ENCODE measurements around the gene EVA1B. TPM values are rescaled to one million over a fixed set of nuclear protein-coding genes. Genes with fewer than 3 reads are reported as not detected.

Gene EVA1B
- total RNA-seq, 1 experiment from 2014 or later: 79.0 TPM

GRCh38 chr1:36349241-36349671 lies 25.8 kb upstream of the EVA1B start:
- Histone ChIP-seq H3K27me3 (ENCODE audit: control insufficient read depth, insufficient read depth, low read length) (no peaks in the 10 kb centered on the region), H3K4me1 (ENCODE audit: control insufficient read depth, insufficient read depth, low read length) (peaks cover 22% of the 10 kb centered on the region), H3K27ac (ENCODE audit: low read length) (no peak overlapping the region), H3K36me3 (ENCODE audit: control insufficient read depth, insufficient read depth, low read length) (peaks cover 9% of the 10 kb centered on the region), H3K9me3 (ENCODE audit: control insufficient read depth, insufficient read depth, low read depth, low read length) (no peaks in the 10 kb centered on the region), H3K4me3 (ENCODE audit: low read depth in 2 of 2, low read length in 2 of 2) (no peak overlapping the region)
- ATAC-seq: no peak
- intact Hi-C loops (cut with micrococcal nuclease; ENCODE audit: unreplicated experiment) (no loop called here), in situ Hi-C loops (cut with HindIII; ENCODE audit: low pct_unique_long_range_greater_than_20kb, low sequenced_read_pairs) (no loop called here)
- no peak for DNase-seq (ENCODE audit: low read depth, low spot score)
- no TSS peak for BruUV-seq (replicated peaks)
- CTCF ChIA-PET: no interaction called here
- TF ChIP-seq POLR2AphosphoS5 (IDR thresholded peaks at IDR 0.05; ENCODE audit: low read depth, low read length) (no peak), REST (IDR thresholded peaks at IDR 0.05; ENCODE audit: insufficient read depth in 1 of 2, low read depth in 2 of 2, low read length in 1 of 2) (no peak), SIN3A (IDR thresholded peaks at IDR 0.05; ENCODE audit: borderline replicate concordance, insufficient read depth, low read depth, low read length) (no peak), CTCF (IDR thresholded peaks at IDR 0.05) (no peak), TCF7L2 (IDR thresholded peaks at IDR 0.05; ENCODE audit: low read depth, low read length) (no peak)
- POLR2A ChIA-PET: no interaction called here

- Histone ChIP-seq H3K4me3 (ENCODE audit: low read depth in 2 of 2, low read length in 2 of 2) (no peak overlapping the region), H3K27me3 (ENCODE audit: control insufficient read depth, insufficient read depth, low read length) (no peaks in the 10 kb centered on the region), H3K27ac (ENCODE audit: low read length) (no peak overlapping the region), H3K36me3 (ENCODE audit: control insufficient read depth, insufficient read depth, low read length) (peaks cover 4% of the 10 kb centered on the region; the same call in 1 of the 2 replicates), H3K9me3 (ENCODE audit: control insufficient read depth, insufficient read depth, low read depth, low read length) (no peaks in the 10 kb centered on the region), H3K4me1 (ENCODE audit: control insufficient read depth, insufficient read depth, low read length) (peaks cover 19% of the 10 kb centered on the region)
- ChIA-PET POLR2A (no interaction called here), CTCF (interaction anchor here (0.5 kb wide), 1 partner anchor 130 kb away, joined by 3 read pairs; no protein-coding TSS in a partner anchor)
- in situ Hi-C loops (cut with HindIII; ENCODE audit: low pct_unique_long_range_greater_than_20kb, low sequenced_read_pairs): no loop called here
- no peak for ATAC-seq
- TF ChIP-seq SIN3A (IDR thresholded peaks at IDR 0.05; ENCODE audit: borderline replicate concordance, insufficient read depth, low read depth, low read length) (no peak), REST (IDR thresholded peaks at IDR 0.05; ENCODE audit: insufficient read depth in 1 of 2, low read depth in 2 of 2, low read length in 1 of 2) (no peak), TCF7L2 (IDR thresholded peaks at IDR 0.05; ENCODE audit: low read depth, low read length) (no peak), CTCF (IDR thresholded peaks at IDR 0.05) (no peak), POLR2AphosphoS5 (IDR thresholded peaks at IDR 0.05; ENCODE audit: low read depth, low read length) (no peak)
- BruUV-seq (replicated peaks): no TSS peak
- intact Hi-C loops (cut with micrococcal nuclease; ENCODE audit: unreplicated experiment): no loop called here
- no peak for DNase-seq (ENCODE audit: low read depth, low spot score)
Measured at GRCh38 chr1:36346741-36347370, 23.4 kb upstream of the EVA1B start.
